SK-N-SH treated with all-trans-retinoic acid at 6 μM for 48 hours (cell line): ENCODE measurements around the gene BIN1.

Source experiments
- ATAC-seq: fragments of 200-7000 bp; cut with Tn5 transposase; 3 replicates; pipeline ENCODE4 v1.9.1; 2020; ENCODE audit warnings: mild to moderate bottlenecking, moderate library complexity
- ARNTL ChIP-seq: fragments of 450-650 bp; formaldehyde crosslinking; IDR thresholded peaks from 2 replicates; pipeline ENCODE4 v1.5.0; 2020; ENCODE audit warnings: low read depth, mild to moderate bottlenecking, moderate library complexity, borderline replicate concordance
- BACH2 ChIP-seq: fragments of 250-450 bp; sonication (Bioruptor Pico); IDR thresholded peaks from 2 replicates; pipeline ENCODE4 v1.9.0; 2021; ENCODE audit warnings: mild to moderate bottlenecking, borderline replicate concordance
- CREB5 ChIP-seq: fragments of 250-450 bp; sonication (Bioruptor Pico); IDR thresholded peaks from 2 replicates; pipeline ENCODE4 v1.5.1; 2020; ENCODE audit warnings: low read depth, mild to moderate bottlenecking, moderate library complexity
- CSRNP3 ChIP-seq: fragments of 250-450 bp; sonication (Bioruptor Pico); IDR thresholded peaks from 2 replicates; pipeline ENCODE4 v1.5.1; 2021; ENCODE audit warnings: mild to moderate bottlenecking, moderate library complexity
- ESRRG ChIP-seq: fragments of 250-450 bp; sonication (Bioruptor Pico); IDR thresholded peaks from 2 replicates; pipeline ENCODE4 v1.6.1; 2021; ENCODE audit warnings: mild to moderate bottlenecking
- GLIS3 ChIP-seq: fragments of 250-450 bp; sonication (Bioruptor Pico); IDR thresholded peaks from 2 replicates; pipeline ENCODE4 v1.5.0; 2020; ENCODE audit warnings: mild to moderate bottlenecking, moderate library complexity
- PPARA ChIP-seq: fragments of 250-450 bp; sonication (Bioruptor Pico); IDR thresholded peaks from 2 replicates; pipeline ENCODE4 v1.5.0; 2020; ENCODE audit warnings: mild to moderate bottlenecking, borderline replicate concordance
- RARB ChIP-seq: fragments of 250-450 bp; sonication (Bioruptor Pico); IDR thresholded peaks from 2 replicates; pipeline ENCODE4 v1.8.0; 2021; ENCODE audit warnings: mild to moderate bottlenecking, moderate library complexity
- TCF4 ChIP-seq: fragments of 250-450 bp; sonication (Bioruptor Pico); IDR thresholded peaks from 2 replicates; pipeline ENCODE4 v1.8.0; 2021; ENCODE audit warnings: mild to moderate bottlenecking, moderate library complexity, borderline replicate concordance
- TOX ChIP-seq: fragments of 250-450 bp; sonication (Bioruptor Pico); IDR thresholded peaks from 2 replicates; pipeline ENCODE4 v1.8.0; 2021; ENCODE audit warnings: mild to moderate bottlenecking, moderate library complexity, borderline replicate concordance
- ZC3H10 ChIP-seq: fragments of 250-450 bp; sonication (Bioruptor Pico); IDR thresholded peaks from 2 replicates; pipeline ENCODE4 v1.5.1; 2021; ENCODE audit warnings: mild to moderate bottlenecking, moderate library complexity
- ZFP3 ChIP-seq: fragments of 250-450 bp; sonication (Bioruptor Pico); IDR thresholded peaks from 2 replicates; pipeline ENCODE4 v1.5.0; 2020; ENCODE audit warnings: mild to moderate bottlenecking, moderate library complexity
- ZFP30 ChIP-seq: fragments of 450-650 bp; formaldehyde crosslinking; IDR thresholded peaks from 2 replicates; pipeline ENCODE4 v1.5.0; 2022; ENCODE audit warnings: mild to moderate bottlenecking, moderate library complexity
- ZNF565 ChIP-seq: fragments of 450-650 bp; formaldehyde crosslinking; conservative IDR thresholded peaks from 2 replicates; pipeline ENCODE4 v1.5.0; 2020; ENCODE audit warnings: low read depth, mild to moderate bottlenecking, moderate library complexity
- ZNF70 ChIP-seq: fragments of 450-650 bp; formaldehyde crosslinking; IDR thresholded peaks from 2 replicates; pipeline ENCODE4 v1.5.0; 2020; ENCODE audit warnings: mild to moderate bottlenecking, moderate library complexity
- TF ChIP-seq, protein P1 (sequence below): fragments of 250-450 bp; sonication (Bioruptor Pico); IDR thresholded peaks from 2 replicates; pipeline ENCODE4 v1.8.0; 2021; ENCODE audit warnings: low read depth, mild to moderate bottlenecking, moderate library complexity, borderline replicate concordance
- TF ChIP-seq, protein P2 (sequence below): fragments of 250-450 bp; sonication (Bioruptor Pico); IDR thresholded peaks from 2 replicates; pipeline ENCODE4 v1.8.0; 2020; ENCODE audit warnings: mild to moderate bottlenecking, moderate library complexity, borderline replicate concordance

Gene BIN1

GRCh38 chr2:127020536-127020935, 86.4 kb downstream of the BIN1 start (continued):
- TF ChIP-seq, protein P1, sequence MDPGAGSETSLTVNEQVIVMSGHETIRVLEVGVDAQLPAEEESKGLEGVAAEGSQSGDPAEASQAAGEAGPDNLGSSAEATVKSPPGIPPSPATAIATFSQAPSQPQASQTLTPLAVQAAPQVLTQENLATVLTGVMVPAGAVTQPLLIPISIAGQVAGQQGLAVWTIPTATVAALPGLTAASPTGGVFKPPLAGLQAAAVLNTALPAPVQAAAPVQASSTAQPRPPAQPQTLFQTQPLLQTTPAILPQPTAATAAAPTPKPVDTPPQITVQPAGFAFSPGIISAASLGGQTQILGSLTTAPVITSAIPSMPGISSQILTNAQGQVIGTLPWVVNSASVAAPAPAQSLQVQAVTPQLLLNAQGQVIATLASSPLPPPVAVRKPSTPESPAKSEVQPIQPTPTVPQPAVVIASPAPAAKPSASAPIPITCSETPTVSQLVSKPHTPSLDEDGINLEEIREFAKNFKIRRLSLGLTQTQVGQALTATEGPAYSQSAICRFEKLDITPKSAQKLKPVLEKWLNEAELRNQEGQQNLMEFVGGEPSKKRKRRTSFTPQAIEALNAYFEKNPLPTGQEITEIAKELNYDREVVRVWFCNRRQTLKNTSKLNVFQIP (CRISPR knock-in tag), result no peak
- TF ChIP-seq BACH2 (no peak), CSRNP3 (CRISPR knock-in tag) (no peak), TCF4 (CRISPR knock-in tag) (no peak), ZC3H10 (CRISPR knock-in tag) (no peak), ZFP30 (CRISPR knock-in tag) (no peak)

DNA sequence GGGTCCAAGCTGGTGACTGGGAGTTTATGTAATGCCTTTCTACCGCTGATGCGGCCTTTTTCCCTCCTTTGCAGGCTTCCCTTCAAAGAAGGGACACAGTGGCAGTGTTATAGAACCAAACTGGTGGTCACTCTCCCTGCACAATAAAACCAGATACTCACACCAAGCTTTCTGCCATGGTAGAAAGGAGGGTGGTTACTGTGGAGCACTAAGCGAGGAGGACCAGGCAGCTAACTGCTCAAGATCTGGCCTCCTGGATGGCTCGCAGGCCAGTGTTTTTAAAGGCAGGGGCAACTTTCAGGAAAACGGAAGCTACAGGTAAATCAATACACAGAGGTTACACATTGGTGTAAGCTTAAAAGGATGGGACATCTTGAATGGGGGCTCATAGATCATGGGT, 89.4 kb downstream of the BIN1 start:
- no peak for ATAC-seq

DNA sequence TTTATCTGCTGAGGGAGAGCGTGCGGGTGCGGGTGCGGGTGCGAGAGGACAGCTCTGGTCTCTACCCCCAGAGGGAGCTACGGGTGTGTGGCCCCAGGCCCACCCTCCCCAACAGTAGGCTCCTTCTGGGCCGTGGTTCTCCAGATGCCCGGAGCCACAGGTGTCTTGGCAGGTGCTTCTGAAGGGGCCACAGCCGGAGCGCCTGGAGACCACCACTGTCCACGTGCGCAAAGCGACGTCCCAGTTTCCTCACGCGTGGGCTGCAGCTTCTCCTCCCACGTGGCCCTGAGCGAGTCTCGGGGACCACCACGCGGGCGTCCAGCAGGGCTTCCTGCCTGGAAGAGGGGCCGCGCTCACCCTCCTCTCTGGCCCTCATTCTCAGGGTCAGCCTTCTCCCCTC, 90.6 kb downstream of the BIN1 start:
- no peak for TF ChIP-seq ZC3H10 (CRISPR knock-in tag)
- no peak for ATAC-seq

More for the DNA sequence above, 89.4 kb downstream of the BIN1 start:
- TF ChIP-seq TOX, result no peak
- no peak for TF ChIP-seq ZC3H10 (CRISPR knock-in tag)
- TF ChIP-seq ZNF70 (CRISPR knock-in tag), result no peak
- no peak for TF ChIP-seq ZFP30 (CRISPR knock-in tag)
- no peak for TF ChIP-seq ESRRG (CRISPR knock-in tag)
- TF ChIP-seq CREB5 (CRISPR knock-in tag), result no peak
- TF ChIP-seq, protein P1 (CRISPR knock-in tag), result no peak
- no peak for TF ChIP-seq GLIS3 (CRISPR knock-in tag)
- TF ChIP-seq CSRNP3 (CRISPR knock-in tag), result no peak
- no peak for TF ChIP-seq ZNF565 (CRISPR knock-in tag)
- no peak for TF ChIP-seq PPARA (CRISPR knock-in tag)
- TF ChIP-seq TCF4 (CRISPR knock-in tag), result no peak
- TF ChIP-seq, protein P2, sequence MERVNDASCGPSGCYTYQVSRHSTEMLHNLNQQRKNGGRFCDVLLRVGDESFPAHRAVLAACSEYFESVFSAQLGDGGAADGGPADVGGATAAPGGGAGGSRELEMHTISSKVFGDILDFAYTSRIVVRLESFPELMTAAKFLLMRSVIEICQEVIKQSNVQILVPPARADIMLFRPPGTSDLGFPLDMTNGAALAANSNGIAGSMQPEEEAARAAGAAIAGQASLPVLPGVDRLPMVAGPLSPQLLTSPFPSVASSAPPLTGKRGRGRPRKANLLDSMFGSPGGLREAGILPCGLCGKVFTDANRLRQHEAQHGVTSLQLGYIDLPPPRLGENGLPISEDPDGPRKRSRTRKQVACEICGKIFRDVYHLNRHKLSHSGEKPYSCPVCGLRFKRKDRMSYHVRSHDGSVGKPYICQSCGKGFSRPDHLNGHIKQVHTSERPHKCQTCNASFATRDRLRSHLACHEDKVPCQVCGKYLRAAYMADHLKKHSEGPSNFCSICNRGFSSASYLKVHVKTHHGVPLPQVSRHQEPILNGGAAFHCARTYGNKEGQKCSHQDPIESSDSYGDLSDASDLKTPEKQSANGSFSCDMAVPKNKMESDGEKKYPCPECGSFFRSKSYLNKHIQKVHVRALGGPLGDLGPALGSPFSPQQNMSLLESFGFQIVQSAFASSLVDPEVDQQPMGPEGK (CRISPR knock-in tag), result no peak
- TF ChIP-seq, all 23 proteins: peak for 0

GRCh38 chr2:127015106-127015910, 91.6 kb downstream of the BIN1 start:
- no peak for ATAC-seq
- TF ChIP-seq CSRNP3 (CRISPR knock-in tag) (no peak), PPARA (CRISPR knock-in tag) (no peak), RARB (CRISPR knock-in tag) (no peak), GLIS3 (CRISPR knock-in tag) (no peak), ZNF70 (CRISPR knock-in tag) (no peak), ZFP3 (CRISPR knock-in tag) (no peak), ZFP30 (CRISPR knock-in tag) (no peak), ESRRG (CRISPR knock-in tag) (no peak), ARNTL (CRISPR knock-in tag) (no peak)
- TF ChIP-seq, protein P1 (CRISPR knock-in tag), result no peak
